ENCODE measurements around the gene APPL2.

The APPL2 gene

GRCh38 chr12:105209091-105209490, 26.9 kb downstream of the APPL2 start:
- no peak for TF ChIP-seq CTCF (IDR thresholded peaks at IDR 0.05; ENCODE audit: low read depth, low read length, poor library complexity, severe bottlenecking)
- TF ChIP-seq EZH2phosphoT487 (IDR thresholded peaks at IDR 0.05; ENCODE audit: borderline replicate concordance, low read length): no peak
- Histone ChIP-seq H3K9me3 (ENCODE audit: control insufficient read depth, insufficient read depth, low read length) (no peaks in the 10 kb centered on the region), H3F3A (ENCODE audit: control insufficient read depth, insufficient read depth) (no peaks in the 10 kb centered on the region), H3K27me3 (ENCODE audit: control insufficient read depth, low read length) (no peaks in the 10 kb centered on the region), H3K9me2 (replicated peaks; ENCODE audit: control insufficient read depth, low read length) (no peaks in the 10 kb centered on the region), H3K79me2 (ENCODE audit: control insufficient read depth, low read length) (no peaks in the 10 kb centered on the region), H3K4me3 (ENCODE audit: low read length) (no peak overlapping the region), H3K36me3 (ENCODE audit: control insufficient read depth, low read length) (peaks cover 5% of the 10 kb centered on the region; the same call in 1 of the 2 replicates), H3K4me2 (ENCODE audit: low read length) (no peak overlapping the region), H3K4me1 (ENCODE audit: control insufficient read depth, low read length) (no peaks in the 10 kb centered on the region), H4K20me1 (ENCODE audit: control insufficient read depth, insufficient read depth, low read depth, low read length) (no peaks in the 10 kb centered on the region), H3K27ac (ENCODE audit: low read depth, low read length) (no peak overlapping the region)

GRCh38 chr12:105206686-105207374, 29.1 kb downstream of the APPL2 start:
- no peak overlapping the region for H3K4me3 ChIP-seq (ENCODE audit: low read length)
- H4K20me1 ChIP-seq (ENCODE audit: control insufficient read depth, insufficient read depth, low read depth, low read length): no peaks in the 10 kb centered on the region
- no peaks in the 10 kb centered on the region for H3K79me2 ChIP-seq (ENCODE audit: control insufficient read depth, low read length)
- no peaks in the 10 kb centered on the region for H3K9me2 ChIP-seq (replicated peaks; ENCODE audit: control insufficient read depth, low read length)
- TF ChIP-seq CTCF (IDR thresholded peaks at IDR 0.05; ENCODE audit: low read depth, low read length, poor library complexity, severe bottlenecking): no peak
- TF ChIP-seq EZH2phosphoT487 (IDR thresholded peaks at IDR 0.05; ENCODE audit: borderline replicate concordance, low read length): no peak
- H3K27me3 ChIP-seq (ENCODE audit: control insufficient read depth, low read length): no peaks in the 10 kb centered on the region
- H3K36me3 ChIP-seq (ENCODE audit: control insufficient read depth, low read length): peaks cover 8% of the 10 kb centered on the region; the same call in 1 of the 2 replicates
- H3K27ac ChIP-seq (ENCODE audit: low read depth, low read length): no peak overlapping the region
- no peaks in the 10 kb centered on the region for H3K9me3 ChIP-seq (ENCODE audit: control insufficient read depth, insufficient read depth, low read length)
- no peak overlapping the region for H3K4me2 ChIP-seq (ENCODE audit: low read length)
- H3K4me1 ChIP-seq (ENCODE audit: control insufficient read depth, low read length): no peaks in the 10 kb centered on the region
- H3F3A ChIP-seq (ENCODE audit: control insufficient read depth, insufficient read depth): no peaks in the 10 kb centered on the region

- Histone ChIP-seq H3K4me1 (ENCODE audit: control insufficient read depth, low read length) (no peaks in the 10 kb centered on the region), H3K4me2 (ENCODE audit: low read length) (no peak overlapping the region), H3K27me3 (ENCODE audit: control insufficient read depth, low read length) (no peaks in the 10 kb centered on the region), H3K4me3 (ENCODE audit: low read length) (no peak overlapping the region), H3K9me3 (ENCODE audit: control insufficient read depth, insufficient read depth, low read length) (no peaks in the 10 kb centered on the region), H4K20me1 (ENCODE audit: control insufficient read depth, insufficient read depth, low read depth, low read length) (no peaks in the 10 kb centered on the region), H3K9me2 (replicated peaks; ENCODE audit: control insufficient read depth, low read length) (no peaks in the 10 kb centered on the region), H3K27ac (ENCODE audit: low read depth, low read length) (no peak overlapping the region), H3F3A (ENCODE audit: control insufficient read depth, insufficient read depth) (no peaks in the 10 kb centered on the region), H3K79me2 (ENCODE audit: control insufficient read depth, low read length) (no peaks in the 10 kb centered on the region), H3K36me3 (ENCODE audit: control insufficient read depth, low read length) (peaks cover 8% of the 10 kb centered on the region; the same call in 1 of the 2 replicates)
- TF ChIP-seq CTCF (IDR thresholded peaks at IDR 0.05; ENCODE audit: low read depth, low read length, poor library complexity, severe bottlenecking): no peak
- no peak for TF ChIP-seq EZH2phosphoT487 (IDR thresholded peaks at IDR 0.05; ENCODE audit: borderline replicate concordance, low read length)
These were observed 30.5 kb downstream of the APPL2 start for GRCh38 chr12:105205322-105206048.

All from DOHH2 (cell line).